Stimulated activated CD4-positive, alpha-beta T cell treated with anti-CD3 and anti-CD28 coated beads, Interleukin-4, amount 100 ng/mL, for 1 hour (primary cell): ENCODE data around the gene CBX6.

Experiments
- DNase-seq: peaks from one replicate; pipeline ENCODE4 v3.0.0-alpha.2; 2020

CBX6 gene

GRCh38 chr22:38837414-38837928, 34.5 kb downstream of the CBX6 start:
- no peak for DNase-seq

GRCh38 chr22:38835888-38836301, 36.1 kb downstream of the CBX6 start:
- no peak for DNase-seq

GRCh38 chr22:38834991-38835390, 37.0 kb downstream of the CBX6 start:
- no peak for DNase-seq

DNA sequence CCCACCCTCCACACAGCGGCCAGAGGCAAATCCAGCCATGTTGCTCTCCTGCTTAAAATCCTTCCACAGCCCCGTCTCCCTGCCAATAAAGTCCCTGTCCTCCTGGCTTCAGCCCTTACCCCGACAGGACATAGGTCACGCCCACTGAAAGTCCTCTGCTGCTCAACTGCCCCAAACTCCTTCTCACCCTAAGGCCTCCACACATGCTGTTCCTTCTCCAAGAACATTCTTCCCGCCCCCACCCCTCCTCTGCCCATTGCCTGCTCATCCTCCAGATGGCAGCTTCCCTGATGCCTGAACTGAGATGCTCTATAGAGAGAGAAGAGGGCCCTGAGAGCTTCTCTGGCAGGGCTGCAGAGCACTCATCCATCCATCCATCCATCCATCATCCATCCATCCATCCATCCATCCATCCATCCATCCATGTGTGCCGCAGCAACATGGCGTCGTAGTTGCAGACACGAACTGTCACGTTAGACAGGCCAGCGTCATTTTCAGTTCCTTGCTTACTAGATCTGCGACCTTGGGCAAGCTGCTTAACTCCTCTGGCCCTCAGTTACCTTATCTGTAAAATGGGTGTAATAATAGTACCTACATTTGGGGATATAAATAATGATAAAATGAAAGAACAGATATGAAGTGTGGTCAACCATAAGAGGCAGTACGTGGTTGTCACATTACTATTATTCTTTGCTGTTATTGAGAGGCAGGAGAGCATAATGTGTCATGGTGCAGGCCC, 37.6 kb downstream of the CBX6 start:
- DNase-seq = no peak

DNA sequence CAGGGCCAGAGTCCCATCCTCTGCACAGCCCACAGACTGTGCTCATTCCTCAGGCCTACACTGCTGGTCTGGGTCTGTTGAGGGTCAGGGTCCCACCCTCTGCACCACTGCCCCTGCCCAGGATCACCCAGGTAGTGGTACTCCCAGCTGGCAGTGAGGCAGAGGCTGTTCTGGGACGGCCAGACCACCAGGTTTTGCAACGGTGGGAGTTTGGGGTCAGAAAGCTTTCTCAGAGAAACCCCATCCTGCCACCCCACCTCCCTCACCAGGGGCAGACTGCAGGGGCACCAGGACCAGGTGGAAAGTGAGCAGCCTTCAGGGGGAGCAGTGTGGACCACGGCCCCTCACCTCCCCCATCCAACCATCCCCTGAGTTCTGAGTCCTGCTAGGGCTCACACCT, 39.0 kb downstream of the CBX6 start:
- DNase-seq = no peak

- DNase-seq = no peak
These were observed 39.7 kb downstream of the CBX6 start for GRCh38 chr22:38832005-38832978.

GRCh38 chr22:38831166-38831945, 40.7 kb downstream of the CBX6 start:
- DNase-seq = no peak

DNA sequence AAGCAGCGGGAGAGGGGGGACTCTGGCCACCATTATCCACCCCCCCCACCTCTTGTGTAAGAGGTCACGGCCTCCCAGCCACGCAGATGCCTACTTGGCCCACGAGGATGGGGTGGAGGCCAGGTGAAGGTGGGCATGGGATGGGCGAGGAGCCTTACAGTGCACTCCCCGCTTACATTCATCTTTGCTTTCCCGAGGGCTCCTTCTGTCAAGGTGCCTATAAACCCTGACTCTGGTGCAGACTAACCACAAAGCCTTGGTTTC, 41.2 kb downstream of the CBX6 start:
- no peak for DNase-seq

- DNase-seq = no peak
These were observed 41.8 kb downstream of the CBX6 start for GRCh38 chr22:38830026-38830844.

DNA sequence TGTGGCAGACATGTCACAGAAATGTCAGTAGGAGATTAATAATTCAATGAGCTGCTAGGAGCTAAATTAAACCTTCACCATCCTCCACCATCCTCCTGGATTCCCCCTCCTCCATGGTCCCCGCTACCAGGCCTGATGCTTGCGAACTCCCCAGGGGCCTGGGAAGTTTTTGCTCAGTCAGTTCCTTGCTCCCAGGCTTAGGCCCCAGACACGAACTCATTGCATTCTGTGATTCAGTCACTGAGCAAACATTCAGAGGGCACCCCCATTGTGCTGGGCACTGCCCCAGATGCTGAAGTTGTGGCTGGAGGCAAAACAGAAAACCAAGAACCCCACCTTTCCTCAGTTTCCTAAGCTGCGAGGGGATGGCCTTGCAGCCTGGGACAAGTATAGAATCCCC, 42.5 kb downstream of the CBX6 start:
- no peak for DNase-seq

GRCh38 chr22:38828616-38829205, 43.3 kb downstream of the CBX6 start:
- no peak for DNase-seq

- no peak for DNase-seq
These were observed 43.8 kb downstream of the CBX6 start for GRCh38 chr22:38828191-38828590.

GRCh38 chr22:38827510-38827909, 44.5 kb downstream of the CBX6 start:
- DNase-seq = no peak

GRCh38 chr22:38826801-38827200, 45.2 kb downstream of the CBX6 start:
- no peak for DNase-seq

DNA sequence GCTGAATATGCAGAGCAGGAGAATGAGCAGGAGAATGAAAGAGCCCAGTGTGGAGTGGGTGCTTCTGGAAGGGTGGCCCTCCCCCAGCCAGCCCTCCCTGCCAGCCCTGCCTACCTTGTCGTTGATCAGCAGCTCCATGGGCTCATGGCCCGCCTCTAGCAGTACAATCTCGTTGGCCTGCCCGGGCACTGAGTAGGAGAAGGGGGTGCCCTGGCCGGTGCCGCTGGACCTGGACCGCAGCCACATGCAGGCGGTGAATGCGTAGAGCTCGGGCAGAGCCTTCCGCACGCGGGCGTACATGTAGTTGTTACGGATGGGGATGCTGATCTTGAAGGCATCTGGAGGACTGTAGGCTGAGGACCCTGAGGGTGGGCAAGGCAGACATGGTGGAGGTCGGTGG, 45.6 kb downstream of the CBX6 start:
- no peak for DNase-seq

GRCh38 chr22:38824585-38824984, 47.4 kb downstream of the CBX6 start:
- peak; percentile 26 for DNase-seq

DNA sequence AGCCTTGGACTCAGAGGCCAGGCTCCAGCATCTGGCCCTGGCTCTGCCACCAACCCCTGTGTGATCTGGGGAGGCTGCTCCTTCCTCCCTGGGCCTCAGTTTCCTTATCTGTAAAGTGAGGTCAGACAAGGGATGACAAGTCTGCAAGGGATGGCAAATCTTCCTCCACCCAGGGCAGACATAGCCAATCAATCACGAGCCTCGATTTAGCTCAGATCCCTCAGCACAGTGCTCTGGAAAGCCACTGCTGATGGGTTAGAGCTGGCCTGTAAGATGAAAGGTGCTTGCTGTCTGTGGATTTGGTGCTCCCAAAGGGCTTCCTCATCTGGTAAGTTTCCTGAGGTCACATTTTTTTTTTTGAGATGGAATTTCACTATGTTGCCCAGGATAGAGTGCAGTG, 48.4 kb downstream of the CBX6 start:
- DNase-seq = no peak

DNA sequence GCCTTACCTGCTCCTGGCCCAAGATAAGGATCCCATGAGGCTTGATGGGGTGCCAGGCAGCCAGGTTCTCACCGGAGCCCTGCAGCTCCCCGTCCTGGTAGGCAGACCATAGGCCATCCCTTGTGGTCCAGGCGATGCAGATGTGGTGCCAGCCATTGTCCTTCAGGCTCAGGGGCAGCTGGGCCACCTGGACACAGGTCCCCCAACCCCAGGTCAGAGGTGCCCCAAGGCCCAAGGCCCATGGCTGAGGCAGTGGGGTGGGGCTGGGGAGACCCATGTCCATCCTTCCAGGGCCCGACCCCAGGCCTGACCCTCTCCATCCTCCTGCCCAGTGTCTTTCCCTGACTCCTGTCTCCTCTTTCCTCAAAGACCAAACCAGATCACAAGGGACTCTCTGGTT, 48.9 kb downstream of the CBX6 start:
- DNase-seq = no peak

DNA sequence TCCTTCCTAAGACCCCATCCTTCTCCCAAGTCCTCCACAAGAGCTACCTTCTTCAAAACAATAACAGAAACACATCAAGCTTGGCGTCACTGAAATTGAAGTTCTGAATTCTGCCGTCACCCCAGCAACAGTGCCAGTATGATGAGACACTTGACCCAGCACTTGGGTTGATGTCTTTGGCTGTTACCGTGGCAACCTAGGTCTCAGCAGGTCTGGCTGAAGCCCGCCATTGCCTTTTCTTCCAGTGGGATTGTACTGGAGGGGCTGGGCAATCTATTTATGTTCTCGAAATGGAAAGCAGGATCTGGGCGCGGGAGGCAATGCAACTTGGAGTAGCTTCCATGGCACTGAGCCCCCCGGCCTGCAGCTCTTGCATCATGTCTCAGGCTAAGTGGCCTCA, 52.0 kb downstream of the CBX6 start:
- DNase-seq = no peak

GRCh38 chr22:38819387-38819940, 52.6 kb downstream of the CBX6 start:
- DNase-seq = no peak

- no peak for DNase-seq
These were observed 54.8 kb downstream of the CBX6 start for GRCh38 chr22:38817196-38817595.

DNA sequence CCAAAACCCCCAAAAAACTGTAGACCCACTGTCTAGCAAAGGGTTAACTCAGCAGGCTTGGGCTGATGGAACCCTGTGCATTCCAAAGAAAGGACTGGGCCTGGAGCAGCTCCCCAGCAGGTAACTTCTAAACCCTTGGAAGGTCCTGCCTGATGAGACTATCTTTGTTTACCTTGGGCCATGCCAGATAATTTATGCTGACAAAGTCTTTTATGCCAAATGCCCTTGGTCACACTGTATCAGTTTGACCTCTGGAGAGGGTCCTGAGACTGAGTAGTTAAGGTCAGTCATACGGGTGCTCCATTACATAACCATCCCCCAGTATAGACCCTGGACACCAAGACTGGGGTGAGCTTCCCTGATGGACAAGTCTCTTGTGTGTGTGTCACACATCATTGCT, 56.2 kb downstream of the CBX6 start:
- no peak for DNase-seq
